ENCODE measurements around the gene HES6.

HES6 gene

DNA sequence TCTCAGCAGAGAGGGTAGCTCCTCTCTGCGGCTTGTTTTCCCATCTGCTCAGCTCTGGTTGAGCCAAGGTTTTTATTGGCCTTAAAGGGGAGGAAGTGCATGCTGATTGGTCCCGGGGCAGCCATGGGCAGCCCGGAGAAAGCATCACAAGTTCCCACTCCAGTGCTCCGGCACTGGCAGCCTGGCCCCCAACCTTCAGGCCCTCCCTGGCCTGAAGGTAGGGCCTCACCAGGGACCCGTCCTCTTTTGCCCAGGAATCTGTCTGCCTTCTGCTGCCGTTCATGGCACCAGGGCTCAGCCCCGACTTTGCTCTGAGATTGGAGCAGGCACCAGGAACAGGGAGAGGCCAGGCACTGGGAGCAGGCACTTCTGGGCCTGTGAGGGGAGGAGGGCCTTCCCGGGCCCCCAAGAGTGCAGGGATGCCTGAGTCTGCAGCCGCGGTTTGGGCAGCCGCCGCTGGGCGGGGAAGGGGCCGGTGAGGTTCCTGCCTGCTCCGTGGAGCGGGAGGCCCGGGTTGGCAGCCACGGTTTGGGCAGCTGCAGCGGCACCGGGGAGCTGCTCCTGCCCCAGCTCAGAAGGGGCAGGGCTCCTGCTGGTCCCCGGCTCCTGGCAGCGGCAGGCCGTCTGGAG, 18.8 kb downstream of the HES6 start:
- Histone ChIP-seq H3K79me2 (ENCODE audit: insufficient read depth, low read length) (no peaks in the 10 kb centered on the region), H3F3A (ENCODE audit: insufficient read depth) (no peaks in the 10 kb centered on the region), H2AFZ (ENCODE audit: low read depth, low read length, severe bottlenecking) (no peak overlapping the region), H4K20me1 (ENCODE audit: low read depth, low read length) (no peaks in the 10 kb centered on the region), H3K27me3 (ENCODE audit: low read length) (no peaks in the 10 kb centered on the region), H3K9me3 (ENCODE audit: insufficient read depth, low read length) (no peaks in the 10 kb centered on the region), H3K36me3 (ENCODE audit: low read length) (no peaks in the 10 kb centered on the region), H3K9ac (ENCODE audit: low read length) (no peak overlapping the region), H3K27ac (ENCODE audit: low read depth, low read length) (no peak overlapping the region), H3K9me2 (replicated peaks; ENCODE audit: insufficient read depth, low read length) (no peaks in the 10 kb centered on the region), H3K4me3 (ENCODE audit: insufficient read depth, low read length, poor library complexity, severe bottlenecking) (no peak overlapping the region), H3K4me2 (ENCODE audit: low read depth, low read length, poor library complexity, severe bottlenecking) (no peak overlapping the region)
- no peak for TF ChIP-seq EZH2phosphoT487 (conservative IDR thresholded peaks at IDR 0.05; ENCODE audit: low read length)
- TF ChIP-seq, protein P1, sequence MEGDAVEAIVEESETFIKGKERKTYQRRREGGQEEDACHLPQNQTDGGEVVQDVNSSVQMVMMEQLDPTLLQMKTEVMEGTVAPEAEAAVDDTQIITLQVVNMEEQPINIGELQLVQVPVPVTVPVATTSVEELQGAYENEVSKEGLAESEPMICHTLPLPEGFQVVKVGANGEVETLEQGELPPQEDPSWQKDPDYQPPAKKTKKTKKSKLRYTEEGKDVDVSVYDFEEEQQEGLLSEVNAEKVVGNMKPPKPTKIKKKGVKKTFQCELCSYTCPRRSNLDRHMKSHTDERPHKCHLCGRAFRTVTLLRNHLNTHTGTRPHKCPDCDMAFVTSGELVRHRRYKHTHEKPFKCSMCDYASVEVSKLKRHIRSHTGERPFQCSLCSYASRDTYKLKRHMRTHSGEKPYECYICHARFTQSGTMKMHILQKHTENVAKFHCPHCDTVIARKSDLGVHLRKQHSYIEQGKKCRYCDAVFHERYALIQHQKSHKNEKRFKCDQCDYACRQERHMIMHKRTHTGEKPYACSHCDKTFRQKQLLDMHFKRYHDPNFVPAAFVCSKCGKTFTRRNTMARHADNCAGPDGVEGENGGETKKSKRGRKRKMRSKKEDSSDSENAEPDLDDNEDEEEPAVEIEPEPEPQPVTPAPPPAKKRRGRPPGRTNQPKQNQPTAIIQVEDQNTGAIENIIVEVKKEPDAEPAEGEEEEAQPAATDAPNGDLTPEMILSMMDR (IDR thresholded peaks at IDR 0.05; ENCODE audit: insufficient read depth, low read length, poor library complexity, severe bottlenecking): no peak

DNA sequence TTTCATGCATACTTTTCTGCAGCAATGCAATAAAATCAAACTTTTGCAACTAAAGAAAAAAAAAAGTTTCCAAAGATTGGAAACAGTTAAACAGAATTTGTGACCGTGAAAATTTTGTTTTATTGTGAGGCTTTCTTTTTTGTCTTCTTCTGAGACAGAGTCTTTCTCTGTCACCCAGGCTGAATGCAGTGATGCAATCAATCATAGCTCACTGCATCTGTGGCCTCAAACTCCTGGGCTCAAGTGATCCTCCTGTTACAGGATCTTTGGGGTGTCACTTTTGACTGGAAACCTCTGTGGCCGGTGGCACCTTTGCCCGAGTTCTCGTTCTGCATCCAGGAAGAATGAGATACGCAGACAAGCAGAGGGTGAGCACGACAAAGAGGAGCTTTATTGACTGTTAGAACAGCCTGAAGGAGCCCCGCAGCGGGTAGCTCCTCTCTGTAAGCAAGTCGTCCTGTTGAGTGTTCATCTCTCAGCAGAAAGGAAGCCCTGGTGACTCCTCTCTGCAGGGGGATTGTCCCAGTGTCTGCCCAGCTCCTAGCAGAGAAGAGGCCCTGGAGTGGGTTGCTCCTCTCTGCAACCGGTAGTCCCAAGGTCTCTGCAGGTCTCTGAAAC, 19.5 kb downstream of the HES6 start:
- H3K36me3 ChIP-seq (ENCODE audit: low read length): no peaks in the 10 kb centered on the region
- no peaks in the 10 kb centered on the region for H3F3A ChIP-seq (ENCODE audit: insufficient read depth)
- H3K9ac ChIP-seq (ENCODE audit: low read length): no peak overlapping the region
- H3K9me2 ChIP-seq (replicated peaks; ENCODE audit: insufficient read depth, low read length): no peaks in the 10 kb centered on the region
- TF ChIP-seq, protein P1 (IDR thresholded peaks at IDR 0.05; ENCODE audit: insufficient read depth, low read length, poor library complexity, severe bottlenecking): no peak
- TF ChIP-seq EZH2phosphoT487 (conservative IDR thresholded peaks at IDR 0.05; ENCODE audit: low read length): no peak
- H3K79me2 ChIP-seq (ENCODE audit: insufficient read depth, low read length): no peaks in the 10 kb centered on the region
- no peak overlapping the region for H3K27ac ChIP-seq (ENCODE audit: low read depth, low read length)
- no peaks in the 10 kb centered on the region for H3K9me3 ChIP-seq (ENCODE audit: insufficient read depth, low read length)
- no peak overlapping the region for H3K4me2 ChIP-seq (ENCODE audit: low read depth, low read length, poor library complexity, severe bottlenecking)
- no peaks in the 10 kb centered on the region for H4K20me1 ChIP-seq (ENCODE audit: low read depth, low read length)
- no peaks in the 10 kb centered on the region for H3K27me3 ChIP-seq (ENCODE audit: low read length)
- H3K4me3 ChIP-seq (ENCODE audit: insufficient read depth, low read length, poor library complexity, severe bottlenecking): no peak overlapping the region
- H2AFZ ChIP-seq (ENCODE audit: low read depth, low read length, severe bottlenecking): no peak overlapping the region

DNA sequence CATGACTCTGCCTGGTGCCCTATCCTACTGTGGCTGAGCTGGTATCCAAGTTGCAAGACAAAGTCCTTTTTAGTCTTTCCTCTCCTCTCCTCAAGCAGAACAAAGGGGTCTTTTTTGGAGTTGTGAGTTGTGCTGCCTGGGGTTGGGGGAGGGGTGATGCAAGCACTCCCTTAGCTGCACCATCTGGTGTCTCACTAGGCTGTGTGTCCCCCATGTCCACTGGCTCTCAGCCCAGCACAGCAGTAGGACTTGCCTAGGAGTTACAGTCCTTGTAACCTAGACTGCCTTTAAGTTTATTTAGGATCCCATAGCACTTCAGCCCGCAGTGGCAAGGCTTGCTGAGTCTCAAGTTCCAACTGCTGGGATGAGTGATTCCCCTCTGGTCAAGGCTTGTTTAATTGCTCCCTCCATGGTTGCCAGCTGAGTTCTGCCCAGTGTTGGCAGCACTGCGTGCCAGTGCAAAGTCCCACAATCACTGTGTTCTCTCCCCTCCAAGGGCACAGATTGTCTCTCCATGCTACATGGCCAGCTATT, 23.1 kb downstream of the HES6 start:
- TF ChIP-seq, protein P1 (IDR thresholded peaks at IDR 0.05; ENCODE audit: insufficient read depth, low read length, poor library complexity, severe bottlenecking): no peak
- TF ChIP-seq EZH2phosphoT487 (conservative IDR thresholded peaks at IDR 0.05; ENCODE audit: low read length): no peak
- H3K9me3 ChIP-seq (ENCODE audit: insufficient read depth, low read length): no peaks in the 10 kb centered on the region
- no peaks in the 10 kb centered on the region for H3K27me3 ChIP-seq (ENCODE audit: low read length)
- no peaks in the 10 kb centered on the region for H3F3A ChIP-seq (ENCODE audit: insufficient read depth)
- no peaks in the 10 kb centered on the region for H3K79me2 ChIP-seq (ENCODE audit: insufficient read depth, low read length)
- H3K36me3 ChIP-seq (ENCODE audit: low read length): no peaks in the 10 kb centered on the region
- no peaks in the 10 kb centered on the region for H4K20me1 ChIP-seq (ENCODE audit: low read depth, low read length)
- H3K9ac ChIP-seq (ENCODE audit: low read length): no peak overlapping the region
- H3K27ac ChIP-seq (ENCODE audit: low read depth, low read length): no peak overlapping the region
- no peaks in the 10 kb centered on the region for H3K9me2 ChIP-seq (replicated peaks; ENCODE audit: insufficient read depth, low read length)
- no peak overlapping the region for H3K4me3 ChIP-seq (ENCODE audit: insufficient read depth, low read length, poor library complexity, severe bottlenecking)
- H3K4me2 ChIP-seq (ENCODE audit: low read depth, low read length, poor library complexity, severe bottlenecking): no peak overlapping the region
- H2AFZ ChIP-seq (ENCODE audit: low read depth, low read length, severe bottlenecking): no peak overlapping the region
